HG03097 (cell line): Measurements from ENCODE around the gene IBA57.

ENCODE experiments used
- ATAC-seq: cut with Tn5 transposase; IDR thresholded peaks from one replicate; pipeline ENCODE4 v1.9.1; 2021; ENCODE audit not compliant: unreplicated experiment, low FRiP score

The IBA57 gene

GRCh38 chr1:228144193-228144992, 21.2 kb upstream of the IBA57 start:
- no peak for ATAC-seq

GRCh38 chr1:228144993-228145343, 20.6 kb upstream of the IBA57 start:
- no peak for ATAC-seq

GRCh38 chr1:228145463-228146416, 19.9 kb upstream of the IBA57 start:
- ATAC-seq = no peak

GRCh38 chr1:228146417-228147150, 19.0 kb upstream of the IBA57 start:
- ATAC-seq = no peak

- ATAC-seq = no peak
Measured at GRCh38 chr1:228147151-228147693, 18.4 kb upstream of the IBA57 start.

- ATAC-seq = no peak
Measured at GRCh38 chr1:228147768-228148167, 17.8 kb upstream of the IBA57 start.

- ATAC-seq = no peak
Measured at GRCh38 chr1:228148196-228148861, 17.3 kb upstream of the IBA57 start.

GRCh38 chr1:228148935-228149405, 16.6 kb upstream of the IBA57 start:
- no peak for ATAC-seq

- no peak for ATAC-seq
Measured at GRCh38 chr1:228149406-228150119, 16.0 kb upstream of the IBA57 start, which contains the start of gene GJC2. TSS of gene GJC2 (plus strand) at chr1:228149930. CDS start at chr1:228157759, 7,829 bp downstream.

GRCh38 chr1:228150120-228150460, 15.5 kb upstream of the IBA57 start:
- no peak for ATAC-seq

- ATAC-seq = no peak
Measured at GRCh38 chr1:228150461-228151179, 15.0 kb upstream of the IBA57 start.

- ATAC-seq = no peak
Measured at GRCh38 chr1:228151180-228151925, 14.3 kb upstream of the IBA57 start.

GRCh38 chr1:228152097-228152917, 13.3 kb upstream of the IBA57 start:
- no peak for ATAC-seq

- no peak for ATAC-seq
Measured at GRCh38 chr1:228152918-228153258, 12.7 kb upstream of the IBA57 start.

- ATAC-seq = no peak
Measured at GRCh38 chr1:228154021-228154669, 11.5 kb upstream of the IBA57 start.

- ATAC-seq = no peak
Measured at GRCh38 chr1:228154670-228155571, 10.7 kb upstream of the IBA57 start.
